GM21786 (cell line): ENCODE data around the gene CDK9.

Experiments used
- ATAC-seq: cut with Tn5 transposase; IDR thresholded peaks from one replicate; pipeline ENCODE4 v1.9.1; 2021; ENCODE audit not compliant: unreplicated experiment

CDK9 gene

GRCh38 chr9:127761061-127761460, 24.8 kb upstream of the CDK9 start:
- ATAC-seq = no peak

- no peak for ATAC-seq
Observed at GRCh38 chr9:127761491-127761956, 24.3 kb upstream of the CDK9 start.

- no peak for ATAC-seq
Observed at GRCh38 chr9:127762111-127762676, 23.6 kb upstream of the CDK9 start.

- no peak for ATAC-seq
Observed at GRCh38 chr9:127763918-127764384, 21.9 kb upstream of the CDK9 start.

GRCh38 chr9:127765418-127765817, 20.4 kb upstream of the CDK9 start:
- ATAC-seq = no peak

GRCh38 chr9:127767410-127767809, 18.4 kb upstream of the CDK9 start:
- ATAC-seq = no peak

- ATAC-seq = no peak
Observed at GRCh38 chr9:127767909-127768331, 17.9 kb upstream of the CDK9 start.

- ATAC-seq = no peak
Observed at GRCh38 chr9:127768698-127769097, 17.1 kb upstream of the CDK9 start.

- ATAC-seq = no peak
Observed at GRCh38 chr9:127769101-127769500, 16.7 kb upstream of the CDK9 start.

GRCh38 chr9:127769929-127770582, 15.8 kb upstream of the CDK9 start:
- no peak for ATAC-seq

- ATAC-seq = no peak
Observed at GRCh38 chr9:127770583-127770904, 15.3 kb upstream of the CDK9 start.

- peak; percentile 78 for ATAC-seq
Observed at GRCh38 chr9:127770905-127771569, 14.8 kb upstream of the CDK9 start.

- ATAC-seq = no peak
Observed at GRCh38 chr9:127771570-127772189, 14.2 kb upstream of the CDK9 start.

GRCh38 chr9:127772603-127773002, 13.2 kb upstream of the CDK9 start:
- no peak for ATAC-seq

- no peak for ATAC-seq
Observed at GRCh38 chr9:127773272-127773671, 12.6 kb upstream of the CDK9 start.

- no peak for ATAC-seq
Observed at GRCh38 chr9:127773981-127774380, 11.9 kb upstream of the CDK9 start.

GRCh38 chr9:127776195-127776923, 9.5 kb upstream of the CDK9 start:
- peak; percentile 27 for ATAC-seq

- no peak for ATAC-seq
Observed at GRCh38 chr9:127776924-127777289, 8.9 kb upstream of the CDK9 start.

- no peak for ATAC-seq
Observed at GRCh38 chr9:127777368-127777980, 8.4 kb upstream of the CDK9 start.

- no peak for ATAC-seq
Observed at GRCh38 chr9:127778280-127779135, 7.3 kb upstream of the CDK9 start, which contains the start of gene SH2D3C. Gene SH2D3C, minus strand, starts transcription at chr9:127778666. Its CDS starts 39 bp downstream, at chr9:127778627.
